Stomach (tissue), 9 donors: Measurements from ENCODE around the gene TRIM46. TPM values are rescaled to one million over a fixed set of nuclear protein-coding genes. Genes with fewer than 3 reads are reported as not detected.
A peak's percentile ranks its signal among the peaks of the same experiment; 100 is the strongest.

Experiments
- DNase-seq, 2 donors: peaks; one replicate each; pipeline versions ENCODE4 v3.0.0 to v3.0.0-alpha.2; 2013 to 2019
- H3K27ac ChIP-seq, 5 donors: fragments of 200-600 bp in 4 of 5; sonication (generic) in 4 of 5; one replicate each; pipeline ENCODE4 v1.5.1; 2013 to 2019; ENCODE audit warnings: mild to moderate bottlenecking in 1 of 5, moderate library complexity in 1 of 5
- H3K27me3 ChIP-seq, 3 donors: fragments of 200-600 bp; sonication (generic); one replicate each; pipeline ENCODE4 v1.5.1; 2017 to 2019; ENCODE audit warnings: mixed run types in 1 of 3
- H3K36me3 ChIP-seq, 4 donors: fragments of 200-600 bp; sonication (generic); 1 replicate in 3 of 4; 2 replicates in 1 of 4; pipeline ENCODE4 v1.5.1; 2016 to 2019
- H3K4me1 ChIP-seq, 4 donors: fragments of 200-600 bp; sonication (generic); one replicate each; pipeline ENCODE4 v1.5.1; 2016 to 2019
- H3K4me3 ChIP-seq, 4 donors: fragments of 200-600 bp; sonication (generic) in 3 of 4; one replicate each; pipeline ENCODE4 v1.5.1; 2016 to 2019; ENCODE audit warnings: mild to moderate bottlenecking in 1 of 4
- H3K9me3 ChIP-seq, 4 donors: fragments of 200-600 bp; sonication (generic); one replicate each; pipeline ENCODE4 v1.5.1; 2016 to 2019
- EP300 ChIP-seq: sonication (generic); formaldehyde crosslinking; IDR thresholded peaks from one replicate; pipeline ENCODE4 v1.6.1; 2017; ENCODE audit warnings: antibody characterized with exemption
- POLR2A ChIP-seq, 4 donors: fragments of 450-650 bp; IDR thresholded peaks; one replicate each; pipeline ENCODE4 v1.6.1; 2016; ENCODE audit warnings: antibody characterized with exemption in 4 of 4, control low read depth in 2 of 4, mild to moderate bottlenecking in 1 of 4, moderate library complexity in 1 of 4
- POLR2AphosphoS5 ChIP-seq, 3 donors: sonication (generic); formaldehyde crosslinking; IDR thresholded peaks; one replicate each; pipeline ENCODE4 v1.6.1; 2016; ENCODE audit warnings: antibody characterized with exemption in 3 of 3
- WGBS, 5 donors: extraction: QIAGEN DNeasy Blood & Tissue Kit in 3 of 5; methylation state at CpG; one replicate each; pipeline versions ENCODE4 v1.1.5 to v1.1.7; 2013 to 2018; 5-methylcytosine and 5-hydroxymethylcytosine counted together
- intact Hi-C: fragments of 100-400 bp; cut with DNase I; formaldehyde crosslinking; loops from one replicate; pipeline ENCODE4 v1.15.1; 2023; ENCODE audit warnings: low total_unique reads
- polyA plus RNA-seq, 3 donors: library from polyadenylated mRNA; stranded (reverse); fragments of 200-250 nt; gene quantifications; one replicate each; pipeline ENCODE4 v1.2.3, GENCODE V29; 2013
- total RNA-seq, 5 donors: library from RNA; depleted of rRNA; stranded (reverse); fragments of >200 nt; gene quantifications; one replicate each; pipeline versions ENCODE4 v1.1.0 to v1.2.3, GENCODE V29; 2014 to 2016
- TF ChIP-seq, protein P1 (sequence below), 7 experiments: fragments of 450-650 bp in 4 of 7; fragments of 200-600 bp in 3 of 7; sonication (generic) in 3 of 7; IDR thresholded peaks; one replicate each; pipeline ENCODE4 v1.5.1; 2016 to 2019; ENCODE audit warnings: antibody characterized with exemption in 7 of 7, control low read depth in 2 of 7, mild to moderate bottlenecking in 1 of 7
- donor health status: healthy with polysubstance abuse.
- donor health status: Bipolar disorder and iron deficiency.
- donor health status: healthy.

TRIM46 gene
- total and polyA plus RNA-seq, 8 donors: 0.58 to 16.9 (median 0.71) TPM; not detected in 2

DNA sequence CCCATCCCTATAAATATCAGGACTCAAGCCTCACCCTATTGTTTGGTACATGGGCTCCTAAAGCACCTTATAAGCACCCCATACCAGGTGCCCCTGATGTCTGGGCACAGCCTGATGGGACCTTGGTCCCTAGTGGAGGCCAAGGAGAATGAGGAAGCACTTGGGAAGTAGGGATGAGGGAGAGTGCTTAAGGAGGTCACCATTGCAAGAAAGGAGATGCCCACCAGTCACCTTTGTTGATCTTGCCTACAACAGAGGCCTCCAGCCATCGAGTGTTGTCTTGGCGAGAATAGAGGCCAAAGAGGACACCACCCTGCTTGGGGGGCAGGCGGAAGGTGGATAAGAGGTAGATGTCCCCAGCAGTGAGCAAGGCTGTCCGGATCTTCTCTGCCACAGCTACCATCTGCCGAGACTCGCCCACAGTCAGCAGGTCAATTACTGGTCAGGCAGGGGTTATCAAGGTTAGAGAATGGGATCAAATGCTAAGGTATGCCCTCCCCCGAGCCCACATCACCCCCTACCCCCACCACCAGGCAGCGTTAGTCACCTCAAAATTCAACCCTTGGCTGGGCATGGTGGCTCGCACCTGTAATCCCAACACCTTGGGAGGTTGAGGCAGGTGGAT is 32.4 kb downstream of the TRIM46 start:
- Histone ChIP-seq H3K9me3 (no peaks in the 10 kb centered on the region), H3K4me3 (no peak overlapping the region), H3K36me3 (peaks cover 0 to 11% (median 7%) of the 10 kb centered on the region in 4 donors), H3K4me1 (peaks cover 26 to 42% (median 36%) of the 10 kb centered on the region in 4 donors), H3K27me3 (no peaks in the 10 kb centered on the region), H3K27ac (peak overlapping the region in 2 of 5 donors; percentile 98 to 99)
- intact Hi-C loops: no loop called here
- no peak for TF ChIP-seq EP300
- TF ChIP-seq, protein P1, sequence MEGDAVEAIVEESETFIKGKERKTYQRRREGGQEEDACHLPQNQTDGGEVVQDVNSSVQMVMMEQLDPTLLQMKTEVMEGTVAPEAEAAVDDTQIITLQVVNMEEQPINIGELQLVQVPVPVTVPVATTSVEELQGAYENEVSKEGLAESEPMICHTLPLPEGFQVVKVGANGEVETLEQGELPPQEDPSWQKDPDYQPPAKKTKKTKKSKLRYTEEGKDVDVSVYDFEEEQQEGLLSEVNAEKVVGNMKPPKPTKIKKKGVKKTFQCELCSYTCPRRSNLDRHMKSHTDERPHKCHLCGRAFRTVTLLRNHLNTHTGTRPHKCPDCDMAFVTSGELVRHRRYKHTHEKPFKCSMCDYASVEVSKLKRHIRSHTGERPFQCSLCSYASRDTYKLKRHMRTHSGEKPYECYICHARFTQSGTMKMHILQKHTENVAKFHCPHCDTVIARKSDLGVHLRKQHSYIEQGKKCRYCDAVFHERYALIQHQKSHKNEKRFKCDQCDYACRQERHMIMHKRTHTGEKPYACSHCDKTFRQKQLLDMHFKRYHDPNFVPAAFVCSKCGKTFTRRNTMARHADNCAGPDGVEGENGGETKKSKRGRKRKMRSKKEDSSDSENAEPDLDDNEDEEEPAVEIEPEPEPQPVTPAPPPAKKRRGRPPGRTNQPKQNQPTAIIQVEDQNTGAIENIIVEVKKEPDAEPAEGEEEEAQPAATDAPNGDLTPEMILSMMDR (IDR thresholded peaks at IDR 0.05): no peak
- TF ChIP-seq POLR2A (IDR thresholded peaks at IDR 0.05): no peak
- TF ChIP-seq POLR2AphosphoS5 (IDR thresholded peaks at IDR 0.05): no peak
- DNase-seq: no peak
- 63 to 70% (median 68%) methylated on average over 9 of the region's 9 CpGs for WGBS, 5 donors

DNA sequence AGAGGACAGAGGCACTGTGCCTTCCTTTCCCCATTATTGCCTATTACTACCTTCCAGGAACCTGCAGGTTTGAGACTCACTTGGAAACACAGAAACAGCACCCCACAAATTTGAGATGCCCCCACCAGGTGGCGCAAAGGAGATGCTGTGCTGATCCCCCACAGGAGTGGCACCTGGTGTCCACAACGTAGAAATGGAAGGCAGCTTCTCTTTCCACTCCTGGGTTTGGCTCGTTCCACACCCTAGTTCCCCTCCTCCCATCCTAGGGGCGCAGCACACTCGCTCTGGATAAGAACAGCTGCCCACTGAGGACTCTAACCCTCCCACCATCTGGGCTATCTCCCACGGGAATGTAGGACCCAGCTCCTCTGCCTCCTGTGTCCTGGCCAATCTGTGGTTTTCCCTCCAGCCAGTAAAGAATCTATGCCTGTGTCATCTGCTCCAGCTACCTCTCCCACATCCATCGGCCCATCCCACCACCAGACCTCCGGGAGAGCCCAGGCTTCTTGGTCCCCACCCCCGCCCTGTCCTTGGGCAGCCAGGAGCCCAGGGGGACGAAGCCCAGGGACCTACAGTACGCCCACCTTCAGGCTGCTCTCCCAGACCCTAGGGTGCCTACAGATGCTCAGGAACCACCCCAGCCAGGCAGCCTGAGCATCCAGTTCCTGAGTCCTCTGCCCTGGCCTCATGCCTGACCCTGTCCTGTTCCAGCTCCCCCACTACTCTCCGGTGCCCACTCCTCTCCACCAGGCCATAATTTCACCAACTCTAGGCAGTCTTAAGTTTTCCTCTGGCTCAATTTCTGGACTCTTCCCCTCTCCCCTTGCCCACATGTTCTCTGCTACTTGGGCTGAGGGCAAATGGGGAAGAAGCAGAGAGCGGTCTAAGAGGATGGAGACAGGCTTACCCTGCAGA is 33.5 kb downstream of the TRIM46 start:
- intact Hi-C loops: no loop called here
- 19 to 27% (median 24%) methylated on average over 13 of the region's 13 CpGs for WGBS, 5 donors
- H3K9me3 ChIP-seq: no peaks in the 10 kb centered on the region
- H3K36me3 ChIP-seq: peaks cover 0 to 16% (median 12%) of the 10 kb centered on the region in 4 donors
- H3K27ac ChIP-seq: peak overlapping the region; percentile 98 to 100 (median 99)
- no peaks in the 10 kb centered on the region for H3K27me3 ChIP-seq
- H3K4me1 ChIP-seq: peaks cover 26 to 42% (median 36%) of the 10 kb centered on the region in 4 donors
- TF ChIP-seq EP300 (no peak), POLR2AphosphoS5 (IDR thresholded peaks at IDR 0.05) (peak in 2 of 3 donors; percentile 41 to 54), POLR2A (IDR thresholded peaks at IDR 0.05) (no peak)
- TF ChIP-seq, protein P1 (IDR thresholded peaks at IDR 0.05): peak in 5 of 7 experiments; percentile 76 to 95 (median 84)
- peak overlapping the region; percentile 77 to 94 (median 86) for H3K4me3 ChIP-seq
- DNase-seq: peak; percentile 92 to 94

DNA sequence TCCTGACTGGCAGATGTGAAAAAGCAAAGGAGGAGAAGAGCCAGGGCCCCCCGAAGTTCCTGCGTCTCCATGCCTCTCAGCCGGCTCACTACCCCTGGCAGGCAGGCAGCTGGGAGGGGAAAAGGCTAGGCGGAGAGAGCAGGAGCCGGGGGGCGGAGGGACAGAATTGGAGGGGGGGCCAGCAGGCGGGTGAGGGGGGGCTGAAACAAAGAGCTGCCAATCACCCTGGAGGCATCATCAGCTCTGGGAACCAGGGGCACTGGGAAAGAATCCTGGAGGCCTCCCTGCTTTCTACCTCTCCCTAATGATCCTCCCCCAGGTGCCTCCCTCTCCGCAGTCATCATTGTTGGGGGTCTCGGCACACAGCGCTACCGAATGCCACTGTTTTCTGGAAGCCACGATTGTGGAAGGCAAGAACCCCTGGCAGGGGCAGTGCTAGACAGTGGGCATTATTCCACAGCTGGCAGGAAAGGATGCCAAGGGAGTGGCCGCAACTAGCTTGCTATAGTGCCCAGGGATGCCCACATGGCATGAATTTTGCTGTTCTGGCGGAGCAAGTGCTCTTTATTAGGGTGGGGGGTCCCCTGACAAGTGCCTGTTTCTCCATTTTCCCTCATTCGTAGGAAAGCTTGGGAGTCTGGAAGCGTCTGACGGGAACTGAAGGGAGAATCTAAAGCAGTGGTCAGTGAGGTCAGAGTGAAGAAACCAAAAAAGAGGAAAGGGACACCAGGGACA is 34.3 kb downstream of the TRIM46 start, which contains the start of gene THBS3:
Gene THBS3, minus strand, starts transcription at position 92 of the 735 bp plus-strand sequence. Its CDS starts 21 bp downstream, at position 71.
- Histone ChIP-seq H3K9me3 (no peaks in the 10 kb centered on the region), H3K27me3 (no peaks in the 10 kb centered on the region), H3K27ac (peak within 1 kb of the TSS; percentile 98 to 100 (median 99)), H3K4me1 (peaks cover 26 to 42% (median 36%) of the 10 kb centered on the region in 4 donors), H3K4me3 (peak within 1 kb of the TSS; percentile 77 to 94 (median 86)), H3K36me3 (peaks cover 0 to 23% (median 17%) of the 10 kb centered on the region in 4 donors)
- DNase-seq: peak in 1 of 2 donors; percentile 85
- WGBS, 5 donors: 16 to 24% (median 17%) methylated on average over 17 of the region's 17 CpGs
- intact Hi-C loops: no loop called here
- no peak for TF ChIP-seq POLR2A (IDR thresholded peaks at IDR 0.05)
- TF ChIP-seq, protein P1 (IDR thresholded peaks at IDR 0.05): no peak
- no peak for TF ChIP-seq EP300
- no peak for TF ChIP-seq POLR2AphosphoS5 (IDR thresholded peaks at IDR 0.05)
